HG02981 (cell line): ENCODE results near the gene STOML3.

ENCODE experiments used
- ATAC-seq: cut with Tn5 transposase; IDR thresholded peaks from one replicate; pipeline ENCODE4 v1.9.1; 2021; ENCODE audit warnings: mild to moderate bottlenecking, moderate library complexity; ENCODE audit not compliant: unreplicated experiment

Gene STOML3

GRCh38 chr13:38921081-38921480, 69.5 kb downstream of the STOML3 start:
- no peak for ATAC-seq
